Measurements from ENCODE around the gene TMA7. TPM values are rescaled to one million over a fixed set of nuclear protein-coding genes. Genes with fewer than 3 reads are reported as not detected.

The TMA7 gene
- total RNA-seq, 4 donors from 2014 or later: 115 to 279 (median 192) TPM

- H3K4me1 ChIP-seq: peaks cover 0 to 4% (median 0%) of the 10 kb centered on the region in 4 donors
- no peaks in the 10 kb centered on the region for H3K27me3 ChIP-seq
- intact Hi-C loops (cut with DNase I; ENCODE audit: low total_unique reads) (no loop called here), in situ Hi-C loops (cut with MboI; ENCODE audit: low pct_ligation_motif_present in 1 of 4, low pct_unique_long_range_greater_than_20kb in 1 of 4, low sequenced_read_pairs in 3 of 4) (no loop called here)
- 83 to 91% methylated on average over 3 to 18 of the region's 19 CpGs for WGBS, 2 donors (ENCODE audit: low coverage in 1 of 2)
- TF ChIP-seq POLR2A (IDR thresholded peaks at IDR 0.05): no peak
- H3K36me3 ChIP-seq: peaks cover 0 to 41% (median 4%) of the 10 kb centered on the region in 4 donors
- no peak overlapping the region for H3K27ac ChIP-seq
- no peaks in the 10 kb centered on the region for H3K9me3 ChIP-seq
- H3K4me3 ChIP-seq: no peak overlapping the region
- DNase-seq: no peak
Observed at GRCh38 chr3:48412375-48413001, 27.6 kb upstream of the TMA7 start.

- Histone ChIP-seq H3K27me3 (no peaks in the 10 kb centered on the region), H3K4me1 (peaks cover 0 to 4% (median 0%) of the 10 kb centered on the region in 4 donors), H3K4me3 (no peak overlapping the region), H3K27ac (no peak overlapping the region), H3K9me3 (no peaks in the 10 kb centered on the region), H3K36me3 (peaks cover 0 to 41% (median 4%) of the 10 kb centered on the region in 4 donors)
- TF ChIP-seq POLR2A (IDR thresholded peaks at IDR 0.05) (no peak), EP300 (IDR thresholded peaks at IDR 0.05; ENCODE audit: low read depth) (no peak), CTCF (IDR thresholded peaks at IDR 0.05) (no peak), POLR2AphosphoS5 (IDR thresholded peaks at IDR 0.05) (no peak)
- in situ Hi-C loops (cut with MboI; ENCODE audit: low pct_ligation_motif_present in 1 of 4, low pct_unique_long_range_greater_than_20kb in 1 of 4, low sequenced_read_pairs in 3 of 4): no loop called here
- no peak for DNase-seq
- intact Hi-C loops (cut with DNase I; ENCODE audit: low total_unique reads): no loop called here
- WGBS, 2 donors (ENCODE audit: low coverage in 1 of 2): 66 to 81% methylated on average over 2 to 8 of the region's 8 CpGs
Observed at GRCh38 chr3:48413086-48413485, 27.0 kb upstream of the TMA7 start.

GRCh38 chr3:48413611-48414010 lies 26.4 kb upstream of the TMA7 start:
- no peaks in the 10 kb centered on the region for H3K27me3 ChIP-seq
- no peak overlapping the region for H3K27ac ChIP-seq
- no peak for TF ChIP-seq POLR2A (IDR thresholded peaks at IDR 0.05)
- no peak for TF ChIP-seq CTCF (IDR thresholded peaks at IDR 0.05)
- no peak for TF ChIP-seq POLR2AphosphoS5 (IDR thresholded peaks at IDR 0.05)
- TF ChIP-seq EP300 (IDR thresholded peaks at IDR 0.05; ENCODE audit: low read depth): no peak
- intact Hi-C loops (cut with DNase I; ENCODE audit: low total_unique reads): no loop called here
- H3K36me3 ChIP-seq: peaks cover 0 to 37% (median 4%) of the 10 kb centered on the region in 4 donors
- in situ Hi-C loops (cut with MboI; ENCODE audit: low pct_ligation_motif_present in 1 of 4, low pct_unique_long_range_greater_than_20kb in 1 of 4, low sequenced_read_pairs in 3 of 4): no loop called here
- H3K9me3 ChIP-seq: no peaks in the 10 kb centered on the region
- H3K4me1 ChIP-seq: peaks cover 0 to 4% (median 0%) of the 10 kb centered on the region in 4 donors
- no peak for DNase-seq
- H3K4me3 ChIP-seq: no peak overlapping the region
- 77% methylated on average over 14 of the region's 14 CpGs; no CpG with 5 or more reads in 1 of the 2 donors for WGBS, 2 donors (ENCODE audit: low coverage in 1 of 2)

GRCh38 chr3:48414376-48415250 lies 25.4 kb upstream of the TMA7 start:
- intact Hi-C loops (cut with DNase I; ENCODE audit: low total_unique reads): no loop called here
- WGBS, 2 donors (ENCODE audit: low coverage in 1 of 2): 87% methylated on average over 21 of the region's 25 CpGs; no CpG with 5 or more reads in 1 of the 2 donors
- H3K9me3 ChIP-seq: no peaks in the 10 kb centered on the region
- H3K27me3 ChIP-seq: no peaks in the 10 kb centered on the region
- in situ Hi-C loops (cut with MboI; ENCODE audit: low pct_ligation_motif_present in 1 of 4, low pct_unique_long_range_greater_than_20kb in 1 of 4, low sequenced_read_pairs in 3 of 4): no loop called here
- no peak for DNase-seq
- peaks cover 0 to 4% (median 0%) of the 10 kb centered on the region in 4 donors for H3K4me1 ChIP-seq
- H3K36me3 ChIP-seq: peaks cover 0 to 27% (median 3%) of the 10 kb centered on the region in 4 donors
- TF ChIP-seq EP300 (IDR thresholded peaks at IDR 0.05; ENCODE audit: low read depth) (no peak), POLR2AphosphoS5 (IDR thresholded peaks at IDR 0.05) (no peak), POLR2A (IDR thresholded peaks at IDR 0.05) (no peak), CTCF (IDR thresholded peaks at IDR 0.05) (no peak)
- no peak overlapping the region for H3K4me3 ChIP-seq
- H3K27ac ChIP-seq: peak overlapping the region in 1 of 4 donors; percentile 1
